ENCODE results near the gene NACC1.

NACC1 gene

GRCh38 chr19:13087795-13088537 lies 30.1 kb upstream of the NACC1 start:
- no peak for TF ChIP-seq CTCF (conservative IDR thresholded peaks at IDR 0.05; ENCODE audit: low read depth, low read length)
- H3K4me3 ChIP-seq (ENCODE audit: low read depth, low read length) = no peak overlapping the region
- DNase-seq (ENCODE audit: low read depth) = no peak

GRCh38 chr19:13089139-13089856 lies 28.8 kb upstream of the NACC1 start:
- no peak for DNase-seq (ENCODE audit: low read depth)
- no peak overlapping the region for H3K4me3 ChIP-seq (ENCODE audit: low read depth, low read length)
- peak; percentile 50 for TF ChIP-seq CTCF (conservative IDR thresholded peaks at IDR 0.05; ENCODE audit: low read depth, low read length)

GRCh38 chr19:13089857-13090507 lies 28.1 kb upstream of the NACC1 start:
- TF ChIP-seq CTCF (conservative IDR thresholded peaks at IDR 0.05; ENCODE audit: low read depth, low read length) = no peak
- H3K4me3 ChIP-seq (ENCODE audit: low read depth, low read length) = no peak overlapping the region
- DNase-seq (ENCODE audit: low read depth) = no peak

- H3K4me3 ChIP-seq (ENCODE audit: low read depth, low read length) = no peak overlapping the region
- no peak for TF ChIP-seq CTCF (conservative IDR thresholded peaks at IDR 0.05; ENCODE audit: low read depth, low read length)
- no peak for DNase-seq (ENCODE audit: low read depth)
Observed at GRCh38 chr19:13090511-13091231, 27.4 kb upstream of the NACC1 start.

- TF ChIP-seq CTCF (conservative IDR thresholded peaks at IDR 0.05; ENCODE audit: low read depth, low read length) = no peak
- DNase-seq (ENCODE audit: low read depth) = peak; percentile 86
- H3K4me3 ChIP-seq (ENCODE audit: low read depth, low read length) = no peak overlapping the region
Observed at GRCh38 chr19:13091400-13092157, 26.5 kb upstream of the NACC1 start.

GRCh38 chr19:13092158-13092543 lies 25.9 kb upstream of the NACC1 start:
- no peak for DNase-seq (ENCODE audit: low read depth)

More at GRCh38 chr19:13092158-13092543, 25.9 kb upstream of the NACC1 start:
- H3K4me3 ChIP-seq (ENCODE audit: low read depth, low read length) = no peak overlapping the region
- no peak for TF ChIP-seq CTCF (conservative IDR thresholded peaks at IDR 0.05; ENCODE audit: low read depth, low read length)
